Spleen (tissue), 11 donors: ENCODE results near the gene HEBP1. TPM values are rescaled to one million over a fixed set of nuclear protein-coding genes. Genes with fewer than 3 reads are reported as not detected.

Source experiments
- DNase-seq: peaks from one replicate; pipeline ENCODE4 v3.0.0-alpha.2; 2020
- H3K27ac ChIP-seq, 8 donors: fragments of 200-600 bp; sonication (generic) in 7 of 8; 1 replicate in 4 of 8; 2 replicates in 4 of 8; pipeline versions ENCODE4 v1.5.0 to v1.8.0; 2016 to 2021; ENCODE audit warnings: inconsistent platforms in 4 of 8, mild to moderate bottlenecking in 4 of 8, moderate library complexity in 1 of 8
- H3K27me3 ChIP-seq, 7 donors: fragments of 200-600 bp; sonication (generic) in 6 of 7; replicated peaks in 1 of 7; 1 replicate in 4 of 7; 2 replicates in 3 of 7; pipeline versions ENCODE4 v1.5.0 to v1.8.0; 2016 to 2021; ENCODE audit warnings: inconsistent platforms in 3 of 7, mild to moderate bottlenecking in 1 of 7
- H3K36me3 ChIP-seq, 6 donors: fragments of 200-600 bp; sonication (generic) in 5 of 6; 1 replicate in 4 of 6; 2 replicates in 2 of 6; pipeline versions ENCODE4 v1.5.0 to v1.8.0; 2016 to 2021; ENCODE audit warnings: inconsistent platforms in 2 of 6
- H3K4me1 ChIP-seq, 6 donors: fragments of 200-600 bp; sonication (generic) in 5 of 6; 1 replicate in 3 of 6; 2 replicates in 3 of 6; pipeline versions ENCODE4 v1.5.0 to v1.8.0; 2016 to 2021; ENCODE audit warnings: inconsistent platforms in 3 of 6
- H3K4me3 ChIP-seq, 8 donors: fragments of 200-600 bp; sonication (generic) in 7 of 8; 1 replicate in 4 of 8; 2 replicates in 4 of 8; pipeline versions ENCODE4 v1.5.0 to v1.8.0; 2016 to 2021; ENCODE audit warnings: inconsistent platforms in 4 of 8, mild to moderate bottlenecking in 4 of 8, moderate library complexity in 2 of 8
- H3K9me3 ChIP-seq, 8 donors: fragments of 200-600 bp; sonication (generic) in 7 of 8; 1 replicate in 4 of 8; 2 replicates in 4 of 8; pipeline versions ENCODE4 v1.5.0 to v1.8.0; 2016 to 2021; ENCODE audit warnings: inconsistent platforms in 4 of 8
- POLR2A ChIP-seq, 3 donors: fragments of 450-650 bp; IDR thresholded peaks; one replicate each; pipeline ENCODE4 v1.5.1; 2017; ENCODE audit warnings: antibody characterized with exemption in 3 of 3, mild to moderate bottlenecking in 1 of 3
- POLR2AphosphoS5 ChIP-seq, 3 donors: sonication (generic); formaldehyde crosslinking; IDR thresholded peaks; one replicate each; pipeline ENCODE4 v1.5.1; 2017; ENCODE audit warnings: antibody characterized with exemption in 3 of 3
- WGBS, 5 donors: extraction: QIAGEN DNeasy Blood & Tissue Kit in 3 of 5; methylation state at CpG; one replicate each; pipeline versions ENCODE4 v1.1.5 to v1.1.7; 2013 to 2018; 5-methylcytosine and 5-hydroxymethylcytosine counted together
- intact Hi-C: fragments of 100-400 bp; cut with DNase I; formaldehyde crosslinking; loops from one replicate; pipeline ENCODE4 v1.15.0; 2023; ENCODE audit warnings: low total_unique reads
- polyA plus RNA-seq, 3 donors: library from polyadenylated mRNA; stranded (reverse); fragments of 200-250 nt; gene quantifications; one replicate each; pipeline ENCODE4 v1.2.1, GENCODE V29; 2013
- small RNA-seq, 4 donors: library from RNA; depleted of rRNA; stranded (forward); fragments of <200 nt; gene quantifications; one replicate each; pipeline ENCODE3, GENCODE V24; 2016
- total RNA-seq, 7 donors: library from RNA; depleted of rRNA in 3 of 7; stranded (reverse); fragments of >200 nt in 3 of 7; fragmentation: NEBNext Ultra II Directional in 4 of 7; extraction: Animal tissue kit (Norgen Biotek cat#: 25700) in 4 of 7; gene quantifications; one replicate each; pipeline versions ENCODE4 v1.1.0 to v1.2.1, GENCODE V29; 2016 to 2021
- TF ChIP-seq, protein P1 (sequence below), 11 experiments: fragments of 200-600 bp in 7 of 11; fragments of 450-650 bp in 4 of 11; sonication (generic) in 4 of 11; IDR thresholded peaks in 8 of 11; conservative IDR thresholded peaks in 3 of 11; 1 replicate in 7 of 11; 2 replicates in 4 of 11; pipeline versions ENCODE4 v1.4.0 to v1.8.0; 2016 to 2021; ENCODE audit warnings: antibody characterized with exemption in 11 of 11, inconsistent platforms in 4 of 11, mild to moderate bottlenecking in 1 of 11
- donor health status: healthy with polysubstance abuse.
- donor health status: DM: no; HTN: no; CAD: no; lungs with moderate emphysema.
- donor health status: DM: no; HTN: no; CAD: no.
- donor health status: Bipolar disorder and iron deficiency.
- donor health status: healthy.
- donor health status: DM: no; HTN: no; CAD: no.
- donor health status: DM: yes; HTN: yes; CAD: no.

HEBP1 gene
- total and polyA plus RNA-seq, 10 donors, result 25.1 to 79.4 (median 60.1) TPM

GRCh38 chr12:12929696-12930095 lies 70.4 kb downstream of the HEBP1 start:
- no peak for TF ChIP-seq POLR2A (IDR thresholded peaks at IDR 0.05)
- TF ChIP-seq, protein P1, sequence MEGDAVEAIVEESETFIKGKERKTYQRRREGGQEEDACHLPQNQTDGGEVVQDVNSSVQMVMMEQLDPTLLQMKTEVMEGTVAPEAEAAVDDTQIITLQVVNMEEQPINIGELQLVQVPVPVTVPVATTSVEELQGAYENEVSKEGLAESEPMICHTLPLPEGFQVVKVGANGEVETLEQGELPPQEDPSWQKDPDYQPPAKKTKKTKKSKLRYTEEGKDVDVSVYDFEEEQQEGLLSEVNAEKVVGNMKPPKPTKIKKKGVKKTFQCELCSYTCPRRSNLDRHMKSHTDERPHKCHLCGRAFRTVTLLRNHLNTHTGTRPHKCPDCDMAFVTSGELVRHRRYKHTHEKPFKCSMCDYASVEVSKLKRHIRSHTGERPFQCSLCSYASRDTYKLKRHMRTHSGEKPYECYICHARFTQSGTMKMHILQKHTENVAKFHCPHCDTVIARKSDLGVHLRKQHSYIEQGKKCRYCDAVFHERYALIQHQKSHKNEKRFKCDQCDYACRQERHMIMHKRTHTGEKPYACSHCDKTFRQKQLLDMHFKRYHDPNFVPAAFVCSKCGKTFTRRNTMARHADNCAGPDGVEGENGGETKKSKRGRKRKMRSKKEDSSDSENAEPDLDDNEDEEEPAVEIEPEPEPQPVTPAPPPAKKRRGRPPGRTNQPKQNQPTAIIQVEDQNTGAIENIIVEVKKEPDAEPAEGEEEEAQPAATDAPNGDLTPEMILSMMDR (IDR thresholded peaks at IDR 0.05 in 8 of 11, conservative IDR thresholded peaks at IDR 0.05 in 3 of 11), result no peak
- no peak for TF ChIP-seq POLR2AphosphoS5 (IDR thresholded peaks at IDR 0.05)
- Histone ChIP-seq H3K4me1 (peaks cover 0 to 15% (median 0%) of the 10 kb centered on the region in 6 donors), H3K4me3 (no peak overlapping the region), H3K27ac (no peak overlapping the region), H3K27me3 (no peaks in the 10 kb centered on the region), H3K36me3 (peaks cover 0 to 16% (median 0%) of the 10 kb centered on the region in 6 donors), H3K9me3 (no peaks in the 10 kb centered on the region)
- intact Hi-C loops, result no loop called here
- no peak for DNase-seq
- 86 to 96% (median 88%) methylated on average over 6 of the region's 6 CpGs for WGBS, 5 donors

DNA sequence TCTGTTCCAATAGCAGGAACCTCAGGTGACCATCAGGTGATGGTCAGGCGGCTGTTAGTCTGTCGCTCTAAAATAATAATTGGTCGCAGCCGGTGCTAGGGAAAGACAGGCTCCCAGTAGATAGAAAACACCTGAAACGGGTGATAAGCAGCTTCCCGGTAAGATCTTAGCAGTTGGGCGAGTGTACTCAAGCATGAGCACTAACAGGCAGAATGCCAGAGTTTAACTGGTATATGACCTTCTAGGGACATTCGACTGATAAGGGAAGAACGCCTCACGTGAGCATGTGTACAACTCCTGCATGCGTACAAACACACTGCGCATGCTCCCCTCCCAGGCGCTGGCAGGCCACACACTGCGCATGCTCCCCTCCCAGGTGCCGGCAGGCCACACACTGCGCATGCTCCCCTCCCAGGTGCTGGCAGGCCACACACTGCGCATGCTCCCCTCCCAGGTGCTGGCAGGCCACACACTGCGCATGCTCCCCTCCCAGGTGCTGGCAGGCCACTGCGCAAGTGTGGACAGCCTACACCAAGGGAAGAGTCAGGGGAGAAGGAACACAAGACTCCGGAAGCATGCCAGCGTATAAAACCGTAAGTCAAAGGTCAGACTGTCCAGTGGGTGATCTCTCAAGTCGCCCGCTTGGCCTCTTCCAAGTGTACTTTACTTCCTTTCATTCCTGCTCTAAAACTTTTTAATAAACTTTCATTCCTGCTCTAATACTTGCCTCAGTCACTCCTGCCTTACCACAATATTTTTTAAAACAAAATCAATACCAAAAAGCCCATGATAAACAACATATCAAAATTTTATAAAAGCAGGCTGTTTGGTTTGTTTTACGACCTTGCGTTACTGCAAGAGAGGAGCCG lies 72.6 kb downstream of the HEBP1 start:
- H3K27ac ChIP-seq, result peak overlapping the region in 2 of 8 donors; percentile 47 to 78
- peak overlapping the region in 6 of 8 donors; percentile 8 to 62 (median 26) for H3K4me3 ChIP-seq
- no peaks in the 10 kb centered on the region for H3K27me3 ChIP-seq
- 69 to 80% (median 74%) methylated on average over 26 to 27 of the region's 27 CpGs for WGBS, 5 donors
- no peaks in the 10 kb centered on the region for H3K9me3 ChIP-seq
- H3K4me1 ChIP-seq, result peaks cover 0 to 15% (median 0%) of the 10 kb centered on the region in 6 donors
- TF ChIP-seq, protein P1 (IDR thresholded peaks at IDR 0.05 in 8 of 11, conservative IDR thresholded peaks at IDR 0.05 in 3 of 11), result no peak
- TF ChIP-seq POLR2AphosphoS5 (IDR thresholded peaks at IDR 0.05), result peak in 2 of 3 donors; percentile 30 to 63
- DNase-seq, result peak; percentile 85
- intact Hi-C loops, result no loop called here
- peaks cover 0 to 16% (median 0%) of the 10 kb centered on the region in 6 donors for H3K36me3 ChIP-seq

DNA sequence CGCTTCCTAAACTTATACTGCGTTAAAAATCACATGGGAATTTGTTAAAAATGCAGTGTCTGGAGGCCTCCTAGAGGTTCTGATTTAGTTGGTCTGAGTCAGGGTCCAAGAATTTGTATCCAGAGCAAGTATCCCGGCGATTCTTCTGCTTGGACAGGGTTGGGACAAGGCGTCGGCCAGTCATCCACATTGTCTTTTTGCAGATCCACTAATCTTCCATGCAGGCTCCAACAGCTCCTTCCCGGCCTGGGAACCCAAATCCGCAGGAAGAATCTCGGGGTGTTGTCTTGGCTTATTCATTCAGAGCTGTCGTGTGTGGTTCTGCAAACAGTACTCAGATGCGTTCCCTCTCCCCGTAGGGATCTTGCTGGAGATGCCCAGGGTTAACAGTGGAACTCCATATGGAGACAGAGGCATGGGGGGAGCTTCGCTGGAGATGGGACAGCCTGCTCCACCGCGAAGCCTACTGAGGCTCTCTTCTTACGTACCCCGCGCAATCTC lies 73.4 kb downstream of the HEBP1 start:
- DNase-seq, result no peak
- Histone ChIP-seq H3K4me3 (no peak overlapping the region), H3K9me3 (no peaks in the 10 kb centered on the region), H3K27ac (peak overlapping the region in 1 of 8 donors; percentile 78), H3K4me1 (peaks cover 0 to 15% (median 0%) of the 10 kb centered on the region in 6 donors), H3K36me3 (peaks cover 0 to 16% (median 0%) of the 10 kb centered on the region in 6 donors), H3K27me3 (no peaks in the 10 kb centered on the region)
- intact Hi-C loops, result no loop called here
- TF ChIP-seq POLR2A (IDR thresholded peaks at IDR 0.05) (no peak), POLR2AphosphoS5 (IDR thresholded peaks at IDR 0.05) (no peak)
- TF ChIP-seq, protein P1 (IDR thresholded peaks at IDR 0.05 in 8 of 11, conservative IDR thresholded peaks at IDR 0.05 in 3 of 11), result no peak
- 90 to 96% (median 91%) methylated on average over 18 of the region's 18 CpGs for WGBS, 5 donors

DNA sequence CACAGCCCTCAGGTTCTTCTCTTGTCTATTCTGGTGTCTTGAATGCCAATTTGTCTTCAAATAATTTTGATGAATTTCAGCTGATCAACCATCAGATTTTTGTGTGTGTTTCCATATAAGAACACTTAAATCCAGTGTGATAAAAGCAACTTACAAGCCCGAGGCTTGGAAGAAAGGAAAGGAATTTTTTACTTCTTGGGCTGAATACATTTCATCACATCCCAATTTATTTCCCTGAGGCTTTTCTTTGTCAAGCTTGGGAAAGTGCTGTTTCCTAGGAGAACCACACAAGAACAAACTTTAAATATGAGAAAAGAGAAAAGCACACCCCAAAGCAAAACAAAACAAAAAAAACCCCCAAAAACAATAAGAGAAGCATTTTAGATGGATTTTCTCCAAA lies 74.7 kb downstream of the HEBP1 start:
- 55 to 84% (median 63%) methylated on average over 1 of the region's 1 CpG for WGBS, 5 donors
- intact Hi-C loops, result no loop called here
- H3K27ac ChIP-seq, result no peak overlapping the region
- H3K36me3 ChIP-seq, result peaks cover 0 to 11% (median 0%) of the 10 kb centered on the region in 6 donors
- H3K4me3 ChIP-seq, result no peak overlapping the region
- no peaks in the 10 kb centered on the region for H3K9me3 ChIP-seq
- no peak for DNase-seq
- H3K4me1 ChIP-seq, result peaks cover 0 to 15% (median 0%) of the 10 kb centered on the region in 6 donors
- TF ChIP-seq POLR2A (IDR thresholded peaks at IDR 0.05), result no peak
- H3K27me3 ChIP-seq, result no peaks in the 10 kb centered on the region

Small RNAs within 50 kb of the gene (small RNA-seq; reads per million reads assigned to genes)
- 0 to 0.27 (median 0.03) reads per million in 4 donors for gene RF00604

Other genes with a start within 250 kb of the HEBP1 start
- gene APOLD1, start 214.6 kb downstream of the HEBP1 start, total RNA-seq, result 10 to 100 TPM in 6 of 7 donors, 1 to 10 TPM in 1; 6.1 to 79.5 (median 16.0) TPM
- gene APOLD1, start 214.6 kb downstream of the HEBP1 start, polyA plus RNA-seq, result 1 to 10 TPM; 1.3 to 4.5 (median 2.5) TPM
- 10 to 100 TPM; 37.2 to 58.1 (median 45.2) TPM for gene DDX47, start 186.9 kb downstream of the HEBP1 start, total RNA-seq
- gene DDX47, start 186.9 kb downstream of the HEBP1 start, polyA plus RNA-seq, result 10 to 100 TPM; 34.0 to 39.3 (median 35.3) TPM
- gene GPRC5A, start 108.7 kb downstream of the HEBP1 start, total RNA-seq, result 1 to 10 TPM in 3 of 7 donors, under 1 TPM in 4; 0.09 to 3.0 (median 0.69) TPM
- gene GPRC5A, start 108.7 kb downstream of the HEBP1 start, polyA plus RNA-seq, result under 1 TPM; 0.09 to 0.18 (median 0.13) TPM
- gene GPRC5D, start 48.1 kb downstream of the HEBP1 start, total RNA-seq, result 1 to 10 TPM in 1 of 7 donors, under 1 TPM in 3, not detected in 3; 0.40 to 1.4 (median 0.48) TPM
- under 1 TPM in 1 of 3 donors, not detected in 2; 0.23 TPM for gene GPRC5D, start 48.1 kb downstream of the HEBP1 start, polyA plus RNA-seq
- gene FAM234B, start 44.1 kb upstream of the HEBP1 start, total RNA-seq, result 1 to 10 TPM; 4.2 to 8.2 (median 7.3) TPM
- gene FAM234B, start 44.1 kb upstream of the HEBP1 start, polyA plus RNA-seq, result 1 to 10 TPM in 2 of 3 donors, under 1 TPM in 1; 0.59 to 1.2 (median 1.0) TPM
- gene GSG1, start 103.4 kb upstream of the HEBP1 start, total RNA-seq, result not detected
- not detected for gene GSG1, start 103.4 kb upstream of the HEBP1 start, polyA plus RNA-seq
- gene EMP1, start 196.5 kb upstream of the HEBP1 start, total RNA-seq, result 100 to 1,000 TPM in 2 of 7 donors, 10 to 100 TPM in 5; 52.6 to 170 (median 82.4) TPM
- gene EMP1, start 196.5 kb upstream of the HEBP1 start, polyA plus RNA-seq, result 10 to 100 TPM in 1 of 3 donors, 1 to 10 TPM in 2; 4.9 to 11.1 (median 6.8) TPM